GM21786 (cell line): ENCODE data around the gene PIGT.
A peak's percentile ranks its signal among the peaks of the same experiment; 100 is the strongest.

Experiments
- ATAC-seq: cut with Tn5 transposase; IDR thresholded peaks from one replicate; pipeline ENCODE4 v1.9.1; 2021; ENCODE audit not compliant: unreplicated experiment

Gene PIGT

DNA sequence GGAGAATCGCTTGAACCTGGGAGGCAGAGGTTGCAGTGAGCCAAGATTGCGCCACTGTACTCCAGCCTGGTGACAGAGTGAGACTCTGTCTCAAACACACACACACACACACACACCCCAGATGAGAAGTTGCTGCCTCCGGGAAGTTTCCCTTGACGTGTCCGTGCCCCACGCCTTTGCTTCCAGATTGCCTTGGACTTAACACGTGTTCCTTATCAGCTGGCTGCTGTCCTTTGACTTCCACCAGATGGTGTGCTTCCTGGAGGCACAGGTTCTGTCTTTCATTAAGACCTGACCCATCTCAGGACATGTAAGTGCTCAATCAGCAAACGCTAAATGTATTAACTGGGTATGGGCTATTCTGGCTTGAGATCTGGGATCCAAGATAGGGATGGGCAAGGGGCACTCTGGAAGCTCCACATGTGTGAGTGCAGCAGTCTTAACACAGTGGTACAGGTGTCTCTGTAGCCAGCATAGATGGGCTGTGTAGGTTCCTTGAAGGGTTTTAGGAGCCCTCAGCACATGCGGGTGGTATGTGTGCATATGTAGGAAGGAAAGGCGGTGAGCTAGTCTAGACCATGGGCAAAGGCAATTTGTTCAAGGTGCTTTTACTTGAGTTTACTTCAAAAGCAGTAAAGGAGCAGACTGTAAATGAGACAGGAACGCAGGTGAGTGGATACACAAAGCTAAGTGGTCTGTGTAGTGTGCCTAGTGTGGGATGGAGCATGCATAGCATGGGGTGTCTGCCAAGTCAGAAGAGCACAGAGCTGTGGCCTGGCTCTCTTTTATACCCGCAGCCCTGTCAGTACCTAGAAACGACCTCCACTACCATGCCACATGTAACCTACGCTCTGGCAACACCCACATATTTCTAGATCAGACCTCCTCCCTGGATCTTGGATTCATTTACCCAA is 11.6 kb downstream of the PIGT start:
- ATAC-seq: no peak

DNA sequence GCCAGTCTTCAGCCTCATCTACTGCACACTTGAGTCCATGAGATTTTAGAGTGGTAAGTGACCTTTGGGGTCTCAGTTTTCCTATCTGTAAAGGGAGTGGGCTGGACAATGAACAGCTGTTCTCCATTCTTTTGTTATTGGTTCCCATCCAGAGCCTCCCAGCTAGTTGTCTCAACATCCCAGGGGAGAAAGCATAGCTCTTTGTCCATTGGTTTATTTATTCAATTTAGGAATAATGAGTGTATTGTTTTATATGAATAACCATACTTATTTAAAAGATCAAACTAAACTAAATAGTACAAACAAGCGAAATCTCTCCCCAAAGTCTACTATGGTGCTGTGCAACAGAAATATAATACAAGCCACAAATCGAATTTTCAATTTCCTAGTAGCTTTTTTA is 13.7 kb downstream of the PIGT start:
- ATAC-seq: no peak

GRCh38 chr20:45432294-45432693 is 16.4 kb downstream of the PIGT start:
- peak; percentile 73 for ATAC-seq

DNA sequence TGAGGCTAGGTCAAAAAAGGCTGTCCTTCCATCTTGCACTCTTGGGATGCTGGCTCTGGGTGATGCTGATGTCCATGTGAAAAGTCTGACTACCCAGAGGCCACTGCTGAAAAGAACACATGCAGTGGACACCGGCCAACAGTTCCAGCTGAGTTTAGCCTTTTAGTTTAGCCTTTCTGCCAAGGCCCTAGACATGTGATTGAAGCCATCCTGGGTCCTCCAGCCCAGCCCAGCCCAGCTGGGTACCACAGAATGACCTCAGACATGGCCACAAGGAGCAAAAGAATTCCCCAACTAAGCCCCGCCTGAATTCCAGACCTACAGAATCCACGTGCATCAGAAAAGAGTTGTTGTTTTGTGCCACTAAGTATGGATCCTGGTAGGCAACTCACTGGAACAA is 17.4 kb downstream of the PIGT start:
- ATAC-seq: no peak

DNA sequence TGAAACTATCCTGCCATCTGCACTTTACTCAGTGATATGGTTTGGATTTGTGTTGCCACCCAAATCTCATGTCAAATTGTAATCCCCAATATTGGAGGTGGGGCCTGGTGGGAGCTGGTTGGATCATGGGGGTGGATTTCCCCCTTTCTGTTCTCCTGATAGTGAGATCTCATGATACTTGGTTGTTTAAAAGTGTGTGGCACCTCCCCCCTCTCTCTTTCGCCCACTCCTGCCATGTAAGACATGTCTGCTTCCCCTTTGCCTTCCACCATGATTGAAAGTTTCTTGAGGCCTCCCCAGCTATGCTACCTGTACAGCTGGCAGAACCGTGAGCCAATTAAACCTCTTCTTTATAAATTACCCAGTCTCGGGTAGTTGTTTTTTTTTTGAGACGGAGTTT is 18.0 kb downstream of the PIGT start:
- no peak for ATAC-seq

- no peak for ATAC-seq
Measured at GRCh38 chr20:45436732-45437485, 21.0 kb downstream of the PIGT start.

DNA sequence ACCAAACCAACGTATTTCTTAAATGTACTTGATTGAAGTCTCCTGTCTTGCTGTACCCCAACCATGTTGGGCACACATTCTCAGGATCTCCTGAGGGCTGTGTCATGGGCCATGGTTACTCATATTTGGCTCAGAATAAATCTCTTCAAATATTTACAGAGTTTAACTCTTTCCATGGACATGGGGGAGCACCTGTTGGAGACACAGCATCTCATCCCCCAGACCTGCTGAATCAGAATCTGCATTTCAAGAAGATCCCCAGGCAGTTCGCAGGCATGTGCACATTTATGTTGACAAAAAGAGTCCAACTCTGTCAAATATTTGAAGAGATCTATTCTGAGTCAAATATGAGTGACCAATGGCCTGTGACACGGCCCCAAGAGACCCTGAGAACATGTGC is 24.5 kb downstream of the PIGT start:
- ATAC-seq: no peak

DNA sequence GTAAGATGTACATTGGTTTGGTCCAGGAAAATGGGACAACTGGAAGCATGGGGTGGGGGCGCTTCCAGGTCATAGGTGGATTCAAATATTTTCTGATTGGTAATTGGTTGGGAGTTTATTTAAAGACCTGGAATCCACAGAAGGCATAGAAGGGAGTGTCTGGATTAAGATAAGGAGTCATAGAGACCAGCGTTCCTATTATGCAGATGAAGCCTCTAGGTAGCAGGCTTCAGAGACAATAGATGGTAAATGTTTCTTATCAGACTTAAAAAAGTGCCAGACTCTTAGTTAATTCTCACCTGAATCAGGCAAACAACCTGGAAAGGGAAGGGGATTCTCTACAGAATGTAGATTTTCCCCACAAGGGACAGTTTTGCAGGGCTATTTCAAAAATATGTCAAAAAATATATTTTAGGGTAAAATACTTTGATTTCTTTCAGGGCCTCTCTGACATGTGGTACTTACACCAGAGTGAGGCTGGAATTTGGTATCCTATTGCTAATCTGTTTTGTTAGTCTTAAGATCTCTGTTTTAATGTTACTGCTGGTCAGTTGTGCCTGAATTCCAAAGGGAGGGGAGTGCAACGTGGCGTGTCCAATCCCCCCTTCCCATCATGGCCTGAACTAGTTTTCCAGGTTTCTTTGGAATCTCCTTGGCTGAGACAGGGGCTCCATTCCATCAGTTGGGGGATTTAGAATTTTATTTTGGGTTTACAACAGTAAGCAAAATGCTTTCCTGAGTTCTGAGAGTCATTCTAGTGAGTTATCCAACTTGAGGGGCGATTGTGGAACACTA is 25.1 kb downstream of the PIGT start:
- no peak for ATAC-seq

DNA sequence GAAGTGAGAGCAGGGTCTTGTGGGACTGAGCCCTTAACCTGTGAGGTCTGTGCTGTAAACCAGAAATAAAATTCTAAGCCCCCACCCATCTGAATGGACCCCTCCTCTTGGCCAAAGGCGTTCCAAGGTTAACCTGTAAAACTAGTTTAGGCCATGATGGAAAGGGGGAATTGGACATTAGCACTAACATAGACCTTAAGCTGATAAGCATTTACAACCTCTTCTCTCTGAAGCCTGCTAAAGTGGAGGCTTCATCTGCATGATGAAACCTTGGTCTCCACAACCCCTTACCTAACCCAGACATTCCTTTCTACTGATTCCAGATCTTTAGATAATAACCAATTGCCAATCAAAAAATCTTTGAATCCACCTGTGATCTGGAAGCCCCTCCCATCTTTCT is 25.8 kb downstream of the PIGT start:
- no peak for ATAC-seq

DNA sequence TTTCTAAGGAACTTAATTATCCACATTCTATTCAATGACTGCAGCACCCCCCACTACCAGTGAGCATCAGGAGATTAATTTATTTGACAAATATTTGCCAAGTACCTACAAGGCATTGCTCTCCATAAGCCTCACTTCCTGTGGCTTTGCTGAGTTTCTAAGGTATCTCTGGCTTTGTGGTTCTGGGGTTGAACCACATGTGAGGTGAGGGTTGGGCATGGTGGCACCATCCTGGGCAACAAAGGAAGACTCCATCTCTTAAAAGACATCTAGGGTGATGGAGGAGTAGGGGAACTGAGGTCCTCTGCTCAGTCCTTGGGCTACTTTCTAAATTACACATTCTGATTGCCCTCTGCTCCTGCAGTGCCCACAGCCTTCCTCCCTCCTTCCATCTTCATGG is 28.1 kb downstream of the PIGT start:
- no peak for ATAC-seq

GRCh38 chr20:45445805-45446562 is 30.0 kb downstream of the PIGT start:
- ATAC-seq: no peak

GRCh38 chr20:45448270-45448669 is 32.3 kb downstream of the PIGT start:
- no peak for ATAC-seq

- ATAC-seq: no peak
Measured at GRCh38 chr20:45449528-45449927, 33.6 kb downstream of the PIGT start.

DNA sequence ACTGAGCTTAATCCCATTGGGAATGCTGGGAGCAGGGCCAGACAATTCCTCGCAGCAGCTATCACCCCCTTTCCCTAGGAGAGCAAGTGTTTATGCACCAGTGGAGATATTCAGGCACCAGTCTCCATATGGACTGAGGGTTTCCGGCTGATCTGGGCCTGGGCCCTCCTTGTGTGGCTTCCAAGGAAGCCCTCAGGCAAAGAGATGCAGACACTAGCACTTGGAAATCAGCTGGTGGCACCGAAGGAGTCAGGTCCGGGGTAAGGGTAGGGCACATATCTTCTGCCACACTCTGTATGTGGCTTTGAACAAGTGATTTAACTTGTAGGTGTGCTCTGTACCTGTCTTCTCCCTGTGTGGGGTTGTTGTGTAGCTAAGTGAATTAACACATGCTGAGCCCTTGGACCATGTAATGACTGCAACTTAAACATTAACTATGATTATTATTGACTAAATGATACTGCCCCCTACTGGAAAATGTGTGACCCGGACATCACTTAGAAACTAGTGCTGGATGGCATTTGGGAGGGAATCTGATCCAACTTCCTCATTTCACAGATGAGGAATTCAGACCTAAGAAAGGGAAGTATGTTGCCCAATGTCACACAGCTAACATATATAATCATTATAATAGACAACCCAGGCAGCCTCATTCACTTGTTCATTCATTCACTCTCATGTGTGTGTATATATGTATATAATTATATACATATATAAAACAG is 34.3 kb downstream of the PIGT start:
- no peak for ATAC-seq

- no peak for ATAC-seq
Measured at GRCh38 chr20:45452238-45452637, 36.3 kb downstream of the PIGT start.

DNA sequence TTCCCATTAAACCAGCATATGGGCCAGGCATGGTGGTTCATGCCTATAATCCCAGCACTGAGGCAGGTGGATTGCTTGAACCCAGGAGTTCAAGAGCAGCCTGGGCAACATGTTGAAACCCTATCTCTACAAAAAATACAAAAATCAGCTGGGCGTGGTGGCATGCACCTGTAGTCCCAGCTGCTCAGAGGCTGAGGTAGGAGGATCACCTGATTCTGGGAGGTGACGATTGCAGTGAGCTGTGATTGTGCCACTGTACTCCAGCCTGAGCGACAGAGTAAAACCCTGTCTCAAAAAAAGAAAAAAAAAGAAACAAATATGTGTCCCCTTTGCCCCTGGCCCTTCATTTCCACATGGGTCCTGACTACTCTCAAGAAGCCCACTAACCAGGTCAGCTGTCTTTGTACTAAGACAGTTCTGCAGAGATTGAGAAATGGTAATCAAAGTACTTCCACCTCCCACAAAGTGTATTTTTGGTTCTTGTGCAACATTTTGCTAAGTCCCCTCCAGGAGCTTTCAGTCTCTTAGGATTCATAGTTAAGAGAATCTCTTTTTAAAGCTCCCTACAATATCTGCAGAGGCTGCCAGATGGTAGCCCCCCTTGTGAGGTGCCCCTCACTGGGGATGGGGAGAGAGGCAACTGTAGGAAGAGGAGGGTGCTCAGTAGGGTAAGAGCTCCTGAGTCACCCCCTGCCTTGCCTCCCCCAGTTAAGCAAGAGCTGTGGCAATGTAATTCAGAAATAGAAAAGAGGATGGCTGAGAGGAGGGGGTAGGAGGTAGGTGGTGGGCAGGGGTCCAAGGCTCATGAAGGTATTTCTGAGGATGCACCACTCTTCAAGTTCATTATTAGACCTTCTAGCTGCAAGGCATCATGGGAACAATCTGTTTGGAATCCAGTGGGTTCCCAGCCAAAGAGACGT is 37.1 kb downstream of the PIGT start:
- no peak for ATAC-seq

- ATAC-seq: no peak
Measured at GRCh38 chr20:45456632-45457031, 40.7 kb downstream of the PIGT start.

GRCh38 chr20:45459606-45460005 is 43.7 kb downstream of the PIGT start:
- no peak for ATAC-seq

GRCh38 chr20:45461225-45461624 is 45.3 kb downstream of the PIGT start:
- no peak for ATAC-seq
